Epithelial cell of prostate (primary cell): Measurements from ENCODE around the gene AK3.
A peak's percentile ranks its signal among the peaks of the same experiment; 100 is the strongest.
"Not testable (repeated sequence)": the region's sequence is repeated elsewhere in the genome, so short reads cannot be mapped to it uniquely, and the experiment has no call there.

Experiments
- DNase-seq: peaks from one replicate; pipeline ENCODE4 v3.0.0-alpha.2; 2011; ENCODE audit warnings: low read depth, low spot score
- H3K27ac ChIP-seq: fragments of 450-650 bp; 2 replicates; pipeline ENCODE4 v1.5.1; 2017; ENCODE audit warnings: mild to moderate bottlenecking

AK3 gene

DNA sequence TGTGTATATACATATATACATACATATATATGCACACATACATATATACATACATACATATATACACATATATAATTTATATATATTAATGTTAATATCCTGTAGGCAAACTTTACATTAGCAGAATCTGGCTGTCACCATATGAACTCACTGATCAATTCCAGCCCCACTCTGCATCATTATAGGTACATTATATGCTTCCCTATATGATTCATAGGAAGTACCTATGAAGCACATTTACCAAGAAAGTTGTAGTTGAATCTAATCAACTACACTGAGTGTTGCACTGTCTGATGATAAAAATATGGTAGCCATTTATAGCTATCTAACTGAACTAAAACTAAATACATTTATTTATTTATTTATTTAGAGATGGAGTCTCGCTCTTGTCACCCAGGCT is 69.3 kb downstream of the AK3 start:
- no peak for DNase-seq
- no peak overlapping the region for H3K27ac ChIP-seq

GRCh38 chr9:4670591-4670990 is 70.4 kb downstream of the AK3 start:
- DNase-seq = no peak
- H3K27ac ChIP-seq = no peak overlapping the region

DNA sequence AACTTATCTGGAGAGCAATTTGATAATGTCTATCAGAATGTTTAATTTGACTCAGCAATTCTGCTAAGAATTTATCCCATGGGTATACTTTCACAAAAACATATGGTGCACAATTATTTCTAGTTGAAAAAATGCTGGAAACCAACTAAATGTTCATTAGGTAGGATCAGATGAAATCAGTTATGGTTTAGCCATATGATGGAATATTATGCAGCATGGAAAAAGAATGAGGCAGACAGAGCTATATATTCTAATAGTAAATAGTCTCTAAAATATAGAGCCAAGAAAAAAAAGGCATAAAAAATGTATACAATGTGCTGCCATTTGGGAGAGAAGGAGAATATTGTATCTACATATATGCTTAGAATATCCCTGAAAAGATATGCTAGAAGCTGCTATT is 71.1 kb downstream of the AK3 start:
- no peak overlapping the region for H3K27ac ChIP-seq
- DNase-seq = no peak

- H3K27ac ChIP-seq = no peak overlapping the region
Measured at GRCh38 chr9:4668604-4669003, 72.4 kb downstream of the AK3 start.

GRCh38 chr9:4667681-4668080 is 73.3 kb downstream of the AK3 start:
- H3K27ac ChIP-seq = no peak overlapping the region
- no peak for DNase-seq

More at GRCh38 chr9:4668604-4669003, 72.4 kb downstream of the AK3 start:
- no peak for DNase-seq

DNA sequence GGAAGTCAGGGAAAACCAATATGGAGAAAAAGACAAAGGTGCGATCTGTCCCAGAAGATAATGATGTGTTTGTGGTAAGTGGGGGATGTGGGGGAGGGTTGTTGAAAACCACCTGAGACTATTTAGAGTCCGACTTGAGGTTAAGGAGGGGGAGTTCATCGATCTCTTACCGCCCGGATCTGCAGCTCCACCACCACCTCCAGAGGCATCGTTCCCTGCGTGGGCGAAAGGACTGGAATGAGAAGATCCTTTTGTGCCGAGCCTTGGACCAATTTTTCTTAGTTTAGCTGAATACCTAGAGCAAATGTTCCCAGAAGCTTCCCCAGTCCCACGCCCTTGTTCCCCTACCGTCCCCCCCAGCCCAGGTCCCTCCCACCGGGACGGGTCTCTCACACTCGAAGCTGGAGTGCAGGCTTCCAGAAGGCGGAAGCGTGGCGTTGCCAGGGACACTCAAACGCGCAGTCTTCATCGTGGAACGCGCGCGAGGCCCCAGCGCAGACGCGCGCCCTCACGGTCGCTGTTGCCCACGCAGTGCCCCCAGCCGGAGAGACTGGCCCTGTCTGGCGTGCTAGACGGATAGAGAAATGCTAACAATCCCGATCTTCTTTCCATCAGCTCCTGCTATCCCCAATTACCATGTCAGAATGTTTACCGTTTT is 74.8 kb downstream of the AK3 start, which contains the start of gene SPATA6L:
Gene SPATA6L, minus strand, starts transcription at position 439 of the 658 bp plus-strand sequence. Its CDS starts 230 bp downstream, at position 209.
- peak within 1 kb of the TSS; percentile 75 for H3K27ac ChIP-seq
- DNase-seq = no peak

- H3K27ac ChIP-seq = peak overlapping the region; percentile 75
- DNase-seq = no peak
Measured at GRCh38 chr9:4665357-4665756, 75.6 kb downstream of the AK3 start.

- DNase-seq = no peak
- H3K27ac ChIP-seq = peak overlapping the region; percentile 75
Measured at GRCh38 chr9:4663956-4664355, 77.0 kb downstream of the AK3 start.

GRCh38 chr9:4662989-4663792 is 77.8 kb downstream of the AK3 start:
- H3K27ac ChIP-seq = peak overlapping the region; percentile 75
- DNase-seq = no peak

GRCh38 chr9:4662108-4662988 is 78.7 kb downstream of the AK3 start, which contains the start of gene PLPP6:
PLPP6 (plus strand) TSS chr9:4662294; CDS start chr9:4662376, 82 bp downstream.
- H3K27ac ChIP-seq = peak within 1 kb of the TSS; percentile 75
- DNase-seq = peak; percentile 58

- H3K27ac ChIP-seq = peak overlapping the region; percentile 75
- no peak for DNase-seq
Measured at GRCh38 chr9:4661611-4662010, 79.4 kb downstream of the AK3 start.

DNA sequence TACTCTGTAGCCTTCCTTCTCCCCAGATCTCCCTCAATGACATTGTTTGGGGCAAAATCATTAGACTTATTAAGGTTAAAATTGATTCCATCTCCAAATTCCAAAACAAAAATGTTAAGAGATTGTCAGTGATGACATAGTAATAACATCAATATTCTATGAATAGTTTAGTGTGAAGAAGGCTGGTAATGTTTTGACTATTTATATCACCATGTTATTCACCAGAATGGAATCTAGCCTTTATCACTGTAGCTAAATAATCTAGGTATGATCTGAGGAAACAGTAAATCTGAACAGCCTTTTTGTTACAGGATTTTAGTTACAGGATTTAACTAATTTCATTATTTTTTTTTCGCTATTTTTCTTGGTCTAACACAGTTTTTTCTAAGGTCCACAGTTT is 79.8 kb downstream of the AK3 start:
- peak overlapping the region; percentile 75 for H3K27ac ChIP-seq
- DNase-seq = no peak

- not testable (repeated sequence) for H3K27ac ChIP-seq, DNase-seq
Measured at GRCh38 chr9:4660665-4661064, 80.3 kb downstream of the AK3 start.
